DMS79 (cell line): Measurements from ENCODE around the gene HOXC10.

ENCODE experiments used
- DNase-seq: peaks from one replicate; lab custom pipeline; 2025; lab: John Stamatoyannopoulos, UW

Gene HOXC10

GRCh38 chr12:53984901-53985691 is at the start of gene HOXC10:
Gene HOXC10, plus strand, starts transcription at chr12:53985146. Its CDS starts 114 bp downstream, at chr12:53985260.
- peak; percentile 58 for DNase-seq

GRCh38 chr12:53935383-53936341 is 49.3 kb upstream of the HOXC10 start:
- DNase-seq: no peak

- DNase-seq: no peak
Measured at GRCh38 chr12:53937099-53937498, 47.8 kb upstream of the HOXC10 start.

GRCh38 chr12:53937596-53938325 is 47.2 kb upstream of the HOXC10 start:
- no peak for DNase-seq

DNA sequence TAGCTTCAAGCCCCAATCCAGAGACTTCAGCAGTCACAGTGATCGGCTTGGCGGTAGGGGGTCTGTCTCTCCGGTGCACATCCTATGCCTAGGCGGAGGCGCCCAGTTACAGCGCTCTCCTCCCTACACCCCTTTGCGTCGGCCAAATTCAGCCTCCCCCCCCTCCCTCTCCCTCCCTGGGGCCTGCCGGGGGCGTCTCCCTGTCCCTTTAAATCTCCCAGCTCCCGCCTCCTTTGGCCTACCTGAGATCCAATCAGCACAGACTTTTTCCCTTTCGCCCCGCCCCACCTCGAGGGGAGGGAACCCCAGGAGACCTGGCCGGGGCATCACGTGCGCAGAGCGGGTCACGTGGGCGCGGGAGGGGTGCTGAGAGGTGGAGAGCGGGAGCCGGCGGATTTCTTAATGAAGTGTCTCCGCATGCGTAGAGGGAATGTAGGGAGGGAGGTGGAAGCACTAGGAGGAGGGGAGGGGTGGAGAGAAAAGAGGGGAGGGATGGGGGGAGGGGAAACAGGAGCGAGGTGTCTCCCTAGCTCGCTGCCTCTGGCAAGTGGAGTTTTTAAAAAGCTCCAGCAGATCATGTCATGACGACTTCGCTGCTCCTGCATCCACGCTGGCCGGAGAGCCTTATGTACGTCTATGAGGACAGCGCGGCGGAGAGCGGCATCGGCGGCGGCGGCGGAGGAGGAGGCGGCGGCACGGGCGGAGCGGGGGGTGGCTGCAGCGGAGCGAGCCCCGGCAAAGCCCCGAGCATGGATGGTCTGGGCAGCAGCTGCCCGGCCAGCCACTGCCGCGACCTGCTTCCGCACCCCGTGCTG is 46.4 kb upstream of the HOXC10 start, which contains the start of gene HOXC13:
TSS of gene HOXC13 (plus strand) at position 506 of the 815 bp plus-strand sequence. CDS start at position 582, 76 bp downstream.
- peak; percentile 91 for DNase-seq

DNA sequence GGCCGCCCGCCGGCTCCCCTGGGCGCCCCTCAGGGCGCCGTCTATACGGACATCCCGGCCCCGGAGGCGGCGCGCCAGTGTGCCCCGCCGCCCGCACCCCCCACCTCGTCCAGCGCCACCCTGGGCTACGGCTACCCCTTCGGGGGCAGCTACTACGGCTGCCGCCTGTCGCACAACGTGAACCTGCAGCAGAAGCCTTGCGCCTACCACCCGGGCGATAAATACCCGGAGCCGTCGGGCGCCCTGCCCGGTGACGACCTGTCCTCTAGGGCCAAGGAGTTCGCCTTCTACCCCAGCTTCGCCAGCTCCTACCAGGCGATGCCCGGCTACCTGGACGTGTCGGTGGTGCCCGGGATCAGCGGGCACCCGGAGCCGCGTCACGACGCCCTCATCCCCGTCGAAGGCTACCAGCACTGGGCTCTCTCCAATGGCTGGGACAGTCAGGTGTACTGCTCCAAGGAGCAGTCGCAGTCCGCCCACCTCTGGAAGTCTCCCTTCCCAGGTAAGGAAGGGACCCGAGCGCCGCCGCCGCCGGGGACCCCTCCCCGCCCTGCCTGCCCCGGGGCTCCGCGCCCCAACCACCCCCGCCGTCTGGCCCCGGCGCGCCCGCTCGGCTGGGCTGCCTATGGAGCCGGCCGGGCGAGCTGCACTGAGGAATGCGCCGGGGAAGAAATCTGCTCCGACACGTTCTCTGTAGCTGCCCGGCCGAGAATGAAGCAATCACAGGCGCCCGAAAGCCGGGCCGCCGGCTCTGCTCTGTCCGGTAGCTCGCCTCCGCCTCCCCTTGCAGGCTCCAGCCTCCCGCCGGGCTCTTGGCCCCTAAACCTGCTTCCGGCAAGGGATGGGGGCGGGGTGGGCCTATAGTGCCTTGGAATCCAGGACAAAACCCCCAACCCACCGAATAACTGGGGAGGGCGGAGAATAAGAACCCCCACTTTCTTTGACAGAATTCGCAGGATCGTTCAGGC is 45.5 kb upstream of the HOXC10 start:
- DNase-seq: no peak

DNA sequence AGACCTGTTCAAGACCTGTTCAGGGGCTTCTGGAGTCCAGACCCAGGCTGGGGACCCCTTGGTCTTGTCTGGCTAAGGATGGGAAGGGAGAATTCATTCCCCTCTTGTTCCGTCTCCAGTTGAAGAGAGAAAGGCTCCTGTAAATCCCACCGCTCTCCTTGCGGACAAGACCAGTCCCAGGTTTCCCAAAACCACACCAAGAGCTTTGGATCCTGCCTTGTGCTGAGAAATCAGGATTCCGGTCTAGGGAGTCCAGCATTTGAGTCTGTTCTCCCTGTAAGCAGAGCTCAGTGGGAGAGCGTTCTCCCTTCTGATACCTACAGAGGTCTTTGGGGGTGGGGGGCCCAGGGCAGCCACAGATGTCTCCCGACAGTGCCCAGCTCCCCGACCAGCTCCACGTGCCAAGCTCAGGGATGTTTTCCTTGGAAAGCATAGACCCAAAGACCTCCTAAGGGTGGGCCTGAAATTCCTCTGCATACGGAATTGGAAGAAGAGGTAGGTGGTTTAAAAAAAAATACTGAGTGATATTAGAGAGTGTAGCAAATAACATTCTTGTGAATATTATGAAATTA is 44.4 kb upstream of the HOXC10 start:
- DNase-seq: no peak

DNA sequence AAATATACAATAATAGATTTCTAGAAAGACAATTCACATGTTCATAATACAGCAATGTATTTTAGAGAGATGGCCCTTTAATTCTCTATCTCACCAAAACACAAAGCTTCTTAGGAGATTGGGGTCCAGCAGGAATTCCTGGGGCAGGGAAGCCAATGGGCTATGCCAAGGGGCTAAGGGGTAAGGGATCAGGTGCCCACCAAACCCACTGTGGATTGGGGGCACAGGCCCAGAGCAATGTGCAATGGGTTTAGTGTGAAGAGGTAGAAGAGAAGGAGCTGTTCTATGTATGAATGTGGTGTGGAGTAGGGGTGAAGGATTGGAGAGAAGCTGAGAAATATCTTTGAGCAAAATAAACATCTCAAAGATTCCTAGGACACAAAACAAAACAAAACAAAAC is 43.8 kb upstream of the HOXC10 start:
- DNase-seq: no peak

DNA sequence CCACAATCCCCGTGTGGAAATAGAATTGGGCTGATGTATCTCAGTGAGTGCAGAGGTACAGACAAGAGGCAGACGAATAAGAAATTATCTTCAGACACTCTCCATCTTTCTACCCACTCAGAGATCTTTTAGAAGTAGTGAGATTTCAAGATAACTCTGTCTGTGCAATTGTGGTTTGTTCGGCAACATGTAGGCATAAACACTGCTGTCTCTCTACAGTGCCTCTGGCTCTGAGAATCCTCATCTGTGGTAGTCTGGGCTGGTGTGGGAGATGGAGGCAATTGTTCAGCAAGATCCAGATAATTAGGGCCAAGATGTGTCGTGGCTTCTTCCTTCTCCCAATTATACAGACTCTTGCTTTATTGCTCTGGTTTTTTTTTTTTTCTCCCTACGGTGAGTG is 43.2 kb upstream of the HOXC10 start:
- no peak for DNase-seq

GRCh38 chr12:53942467-53942997 is 42.4 kb upstream of the HOXC10 start:
- DNase-seq: no peak

- no peak for DNase-seq
Measured at GRCh38 chr12:53944209-53944608, 40.7 kb upstream of the HOXC10 start.

DNA sequence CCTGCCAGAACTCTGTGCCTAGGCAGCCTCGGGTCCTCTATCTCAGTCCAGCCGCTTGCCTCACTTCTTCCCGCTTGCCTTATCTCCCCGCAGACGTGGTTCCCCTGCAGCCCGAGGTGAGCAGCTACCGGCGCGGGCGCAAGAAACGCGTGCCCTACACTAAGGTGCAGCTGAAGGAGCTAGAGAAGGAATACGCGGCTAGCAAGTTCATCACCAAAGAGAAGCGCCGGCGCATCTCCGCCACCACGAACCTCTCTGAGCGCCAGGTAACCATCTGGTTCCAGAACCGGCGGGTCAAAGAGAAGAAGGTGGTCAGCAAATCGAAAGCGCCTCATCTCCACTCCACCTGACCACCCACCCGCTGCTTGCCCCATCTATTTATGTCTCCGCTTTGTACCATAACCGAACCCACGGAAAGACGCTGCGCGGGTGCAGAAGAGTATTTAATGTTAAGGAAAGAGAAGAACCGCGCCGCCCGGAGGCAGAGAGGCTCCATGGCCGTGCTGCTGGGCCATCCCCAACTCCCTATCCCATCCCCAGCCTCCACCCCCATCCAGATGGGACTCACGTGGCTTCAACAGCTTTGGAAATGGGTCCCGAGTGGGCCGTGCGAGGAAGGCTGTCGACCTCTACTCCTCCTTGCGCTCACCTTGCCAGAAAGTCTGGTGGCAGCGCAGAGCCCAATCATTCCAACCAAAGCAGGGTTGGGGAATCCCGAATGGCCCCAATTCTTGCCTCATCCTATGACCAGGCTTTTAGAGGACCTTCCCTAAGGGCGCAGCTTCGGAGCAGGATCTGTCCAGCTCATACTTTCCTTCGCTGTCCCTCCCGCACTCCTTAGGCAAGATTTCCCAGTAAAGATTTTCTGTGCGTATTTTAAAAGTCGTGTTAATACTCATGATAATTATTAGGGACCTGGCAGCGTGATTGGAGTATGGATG is 39.8 kb upstream of the HOXC10 start:
- DNase-seq: no peak

DNA sequence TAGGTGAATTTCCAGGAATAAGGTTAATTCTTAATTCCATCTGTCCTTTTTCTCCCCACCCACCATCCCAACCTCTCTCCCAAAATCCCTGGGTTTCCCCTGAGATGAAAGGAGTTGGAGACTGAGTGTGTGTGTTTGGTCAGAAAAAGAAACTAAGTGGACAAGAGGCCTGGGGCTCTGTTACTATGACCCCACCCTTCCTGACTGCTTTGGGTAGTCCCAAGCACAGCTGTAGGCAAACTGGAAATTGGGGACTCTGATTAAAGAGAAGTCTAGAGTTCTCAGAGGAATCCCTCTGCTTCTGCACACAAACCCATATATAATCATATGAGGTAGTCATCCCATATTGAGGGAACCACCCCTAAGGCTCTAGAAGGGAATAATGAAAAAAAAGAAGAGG is 37.2 kb upstream of the HOXC10 start:
- no peak for DNase-seq

DNA sequence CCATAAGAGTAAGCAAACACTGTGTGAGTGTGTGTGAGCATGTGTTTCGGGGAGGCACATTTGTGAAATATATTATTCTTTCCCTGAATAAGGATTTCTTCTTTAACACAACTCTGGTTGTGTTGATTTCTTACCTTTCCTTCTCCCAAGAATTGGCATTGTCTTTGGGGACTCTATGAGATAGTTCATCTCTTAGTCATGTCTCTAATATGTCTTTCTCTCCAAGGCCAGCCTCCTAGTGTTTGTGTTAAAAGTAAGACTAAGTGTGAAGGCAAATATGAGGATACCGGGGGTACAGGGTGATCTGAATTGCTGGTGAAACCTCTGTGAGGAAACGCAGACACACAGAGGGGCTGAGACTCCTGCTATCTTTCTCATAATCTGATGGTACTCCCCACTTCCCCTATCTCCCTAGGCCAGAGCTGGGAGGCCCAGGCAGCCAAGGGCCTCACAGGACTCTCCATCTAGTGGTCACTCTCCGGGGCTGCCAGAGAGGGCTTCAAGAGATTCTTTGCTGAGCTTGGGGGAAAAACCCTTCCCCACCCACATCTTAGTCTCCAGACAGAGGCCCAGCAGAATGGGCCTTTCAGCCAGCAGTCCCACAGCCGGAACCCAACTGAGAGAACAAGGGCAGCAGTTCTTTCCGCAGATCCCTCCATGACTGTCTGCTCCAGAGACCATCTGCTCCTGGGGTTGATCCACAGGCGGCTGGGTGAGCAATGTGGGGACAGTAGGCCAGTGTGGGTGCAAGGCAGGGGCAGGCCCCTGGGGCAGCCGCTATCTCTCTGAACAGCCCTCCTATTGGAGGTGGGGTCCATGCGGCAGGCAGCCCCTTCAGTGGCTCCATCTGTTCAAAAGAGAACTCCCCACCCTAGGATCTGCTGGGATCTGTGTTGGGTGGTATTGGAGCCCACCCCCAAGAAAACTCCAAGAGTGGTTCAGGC is 36.0 kb upstream of the HOXC10 start:
- DNase-seq: no peak

- DNase-seq: peak; percentile 15
Measured at GRCh38 chr12:53949631-53950436, 35.1 kb upstream of the HOXC10 start.

GRCh38 chr12:53950437-53950773 is 34.5 kb upstream of the HOXC10 start:
- DNase-seq: no peak
